ENCODE results near the gene RBBP7. TPM values are rescaled to one million over a fixed set of nuclear protein-coding genes. Genes with fewer than 3 reads are reported as not detected.

Gene RBBP7
- total and polyA plus RNA-seq, 2 of the 13 experiments (the other 11 are each of a cell fraction or from before 2014, with no cell fraction given), result 89.5 to 145 TPM

GRCh38 chrX:16826207-16826606, 44.0 kb downstream of the RBBP7 start (continued):
- TF ChIP-seq ARID3A (IDR thresholded peaks at IDR 0.05; ENCODE audit: low read depth, low read length), result peak; percentile 85
- no peak for TF ChIP-seq ZMAT5 (CRISPR knock-in tag; IDR thresholded peaks at IDR 0.05; ENCODE audit: borderline replicate concordance, low read depth)
- peak; percentile 34; the same call in 1 of the 2 replicates for TF ChIP-seq NR2F6 (IDR thresholded peaks at IDR 0.05)
- peak; percentile 46; the same call in 1 of the 2 replicates for TF ChIP-seq NR2F6 (CRISPR knock-in tag; IDR thresholded peaks at IDR 0.05)
- 0 out of 2 replicates have a peak, but pooled peaks have one; percentile 66 for TF ChIP-seq NFE2 (CRISPR knock-in tag; IDR thresholded peaks at IDR 0.05)
- 0 out of 2 replicates have a peak, but pooled peaks have one; percentile 27 for TF ChIP-seq NCOA2 (CRISPR knock-in tag; IDR thresholded peaks at IDR 0.05)
- no peak for TF ChIP-seq RNF2 (conservative IDR thresholded peaks at IDR 0.05; ENCODE audit: low read depth)
- TF ChIP-seq ZNF18 (CRISPR knock-in tag; IDR thresholded peaks at IDR 0.05; ENCODE audit: insufficient replicate concordance), result no peak
- TF ChIP-seq ZBTB10 (CRISPR knock-in tag; IDR thresholded peaks at IDR 0.05; ENCODE audit: borderline replicate concordance), result no peak
- 0 out of 2 replicates have a peak, but pooled peaks have one; percentile 19 for TF ChIP-seq POGZ (CRISPR knock-in tag; IDR thresholded peaks at IDR 0.05)
- no peak for TF ChIP-seq CSRNP2 (CRISPR knock-in tag; conservative IDR thresholded peaks at IDR 0.05; ENCODE audit: low read depth)
- no peak for TF ChIP-seq MXI1 (IDR thresholded peaks at IDR 0.05; ENCODE audit: borderline replicate concordance, low read depth, low read length)
- TF ChIP-seq NR2F1 (CRISPR knock-in tag; IDR thresholded peaks at IDR 0.05), result 0 out of 4 replicates have a peak, but pooled peaks of 1 of the 2 experiments have one; percentile 40
- TF ChIP-seq ZNF790 (CRISPR knock-in tag; IDR thresholded peaks at IDR 0.05; ENCODE audit: borderline replicate concordance), result no peak
- 0 out of 2 replicates have a peak, but pooled peaks have one; percentile 25 for TF ChIP-seq RARA (CRISPR knock-in tag; IDR thresholded peaks at IDR 0.05)
- TF ChIP-seq MAFF (IDR thresholded peaks at IDR 0.05; ENCODE audit: low read depth, low read length), result 0 out of 2 replicates have a peak, but pooled peaks have one; percentile 46
- peak; percentile 48; the same call in 1 of the 2 replicates for TF ChIP-seq ARID5B (CRISPR knock-in tag; IDR thresholded peaks at IDR 0.05)

All from HepG2 (cell line).